B cell (primary cell): ENCODE data around the gene MYH1.

ENCODE experiments used
- CTCF ChIP-seq: fragments of 200-600 bp; IDR thresholded peaks from one replicate; pipeline ENCODE4 v1.8.0; 2022; ENCODE audit warnings: antibody characterized with exemption, mild to moderate bottlenecking
- EZH2 ChIP-seq: IDR thresholded peaks from 2 replicates; pipeline ENCODE4 v1.6.1; 2012; ENCODE audit warnings: borderline replicate concordance, low read depth, mild to moderate bottlenecking, moderate library complexity, low read length; ENCODE audit not compliant: insufficient read depth, poor library complexity, severe bottlenecking

GRCh38 chr17:10469459-10469858 lies 48.9 kb downstream of the MYH1 start, which contains the start of gene MYH4:
- TF ChIP-seq CTCF (no peak), EZH2 (no peak)
